Measurements from ENCODE around the gene MAN1C1. TPM values are rescaled to one million over a fixed set of nuclear protein-coding genes. Genes with fewer than 3 reads are reported as not detected.

The MAN1C1 gene
- total and polyA plus RNA-seq, 8 donors = 2.1 to 9.2 (median 4.0) TPM

- ATAC-seq (peak; percentile 5 to 22 (median 14)), DNase-seq (peak in 2 of 6 donors; percentile 56 to 68), FAIRE-seq (no peak)
- Histone ChIP-seq H3K9me3 (no peaks in the 10 kb centered on the region), H3K4me3 (peak overlapping the region in 2 of 4 donors; percentile 74 to 97), H3K4me1 (peaks cover 16 to 19% (median 18%) of the 10 kb centered on the region in 3 donors), H3K27me3 (no peaks in the 10 kb centered on the region), H3K27ac (peak overlapping the region in 1 of 4 donors; percentile 95), H3K36me3 (peaks cover 2 to 3% (median 3%) of the 10 kb centered on the region in 3 donors)
- 28% methylated on average over 5 of the region's 5 CpGs for WGBS, 2 donors
- intact Hi-C loops (cut with DNase I) = no loop called here
- TF ChIP-seq CTCF (IDR thresholded peaks at IDR 0.05) = no peak
These were observed 205.1 kb downstream of the MAN1C1 start for GRCh38 chr1:25821630-25822091.

GRCh38 chr1:25825605-25826004 is 209.0 kb downstream of the MAN1C1 start:
- H3K27ac ChIP-seq = no peak overlapping the region
- 92 to 98% methylated on average over 2 of the region's 2 CpGs for WGBS, 2 donors
- no peak overlapping the region for H3K4me3 ChIP-seq
- intact Hi-C loops (cut with DNase I) = no loop called here
- peaks cover 7 to 20% (median 18%) of the 10 kb centered on the region in 3 donors for H3K36me3 ChIP-seq
- H3K27me3 ChIP-seq = no peaks in the 10 kb centered on the region
- DNase-seq (no peak), FAIRE-seq (no peak), ATAC-seq (peak in 1 of 4 donors; percentile 5)
- TF ChIP-seq CTCF (IDR thresholded peaks at IDR 0.05) = no peak
- no peaks in the 10 kb centered on the region for H3K9me3 ChIP-seq
- peaks cover 11 to 17% (median 16%) of the 10 kb centered on the region in 3 donors for H3K4me1 ChIP-seq

- TF ChIP-seq CTCF (IDR thresholded peaks at IDR 0.05) = no peak
- H3K36me3 ChIP-seq = peaks cover 7 to 27% (median 20%) of the 10 kb centered on the region in 3 donors
These were observed 210.0 kb downstream of the MAN1C1 start for GRCh38 chr1:25826571-25826970.

GRCh38 chr1:25828491-25828890 is 211.9 kb downstream of the MAN1C1 start:
- DNase-seq (no peak), ATAC-seq (no peak), FAIRE-seq (no peak)
- 60 to 62% methylated on average over 3 of the region's 3 CpGs for WGBS, 2 donors
- intact Hi-C loops (cut with DNase I) = no loop called here
- peaks cover 7 to 40% (median 27%) of the 10 kb centered on the region in 3 donors for H3K36me3 ChIP-seq
- TF ChIP-seq CTCF (IDR thresholded peaks at IDR 0.05) = no peak
- no peaks in the 10 kb centered on the region for H3K27me3 ChIP-seq
- no peak overlapping the region for H3K4me3 ChIP-seq
- peaks cover 0 to 17% (median 6%) of the 10 kb centered on the region in 3 donors for H3K4me1 ChIP-seq
- H3K27ac ChIP-seq = peak overlapping the region in 1 of 4 donors; percentile 34
- H3K9me3 ChIP-seq = no peaks in the 10 kb centered on the region

More at GRCh38 chr1:25826571-25826970, 210.0 kb downstream of the MAN1C1 start:
- no peak for FAIRE-seq
- no peaks in the 10 kb centered on the region for H3K9me3 ChIP-seq
- peaks cover 3 to 13% (median 12%) of the 10 kb centered on the region in 3 donors for H3K4me1 ChIP-seq
- no peak overlapping the region for H3K27ac ChIP-seq
- no peaks in the 10 kb centered on the region for H3K27me3 ChIP-seq
- ATAC-seq = no peak
- no peak overlapping the region for H3K4me3 ChIP-seq
- no peak for DNase-seq
- 93% methylated on average over 10 of the region's 10 CpGs for WGBS, 2 donors
- intact Hi-C loops (cut with DNase I) = no loop called here

GRCh38 chr1:25829046-25829445 is 212.5 kb downstream of the MAN1C1 start:
- peak in 3 of 4 donors; percentile 55 to 82 (median 74) for ATAC-seq
- H3K4me1 ChIP-seq = peaks cover 0 to 17% (median 6%) of the 10 kb centered on the region in 3 donors
- no peak overlapping the region for H3K4me3 ChIP-seq
- intact Hi-C loops (cut with DNase I) = no loop called here
- TF ChIP-seq CTCF (IDR thresholded peaks at IDR 0.05) = no peak
- no peaks in the 10 kb centered on the region for H3K9me3 ChIP-seq
- no peak for DNase-seq
- no peaks in the 10 kb centered on the region for H3K27me3 ChIP-seq
- peak overlapping the region in 2 of 4 donors; percentile 22 to 34 for H3K27ac ChIP-seq
- H3K36me3 ChIP-seq = peaks cover 7 to 40% (median 29%) of the 10 kb centered on the region in 3 donors
- FAIRE-seq = no peak
- 31 to 42% methylated on average over 1 of the region's 1 CpG for WGBS, 2 donors

Measured in pancreas (tissue), 10 donors.